ENCODE data around the gene ATP6V0D1.

GRCh38 chr16:67517661-67518423 is 36.9 kb upstream of the ATP6V0D1 start:
- TF ChIP-seq POLR2A (IDR thresholded peaks at IDR 0.05; ENCODE audit: low read length) (no peak), GATA1 (IDR thresholded peaks at IDR 0.05; ENCODE audit: low read depth, low read length) (no peak)

All from erythroblast (primary cell).